ENCODE results near the gene LAMC3. TPM values are rescaled to one million over a fixed set of nuclear protein-coding genes. Genes with fewer than 3 reads are reported as not detected.

Gene LAMC3
- total and polyA plus RNA-seq, 3 donors from 2014 or later, result 35.9 to 136 (median 86.3) TPM

- intact Hi-C loops (cut with DNase I; ENCODE audit: low total_unique reads), result no loop called here
- no peaks in the 10 kb centered on the region for H3K27me3 ChIP-seq
- TF ChIP-seq CTCF (IDR thresholded peaks at IDR 0.05), result no peak
- no peak for TF ChIP-seq POLR2A (IDR thresholded peaks at IDR 0.05)
- H3K36me3 ChIP-seq (ENCODE audit: low read depth, missing control alignments), result no peaks in the 10 kb centered on the region
- no peak overlapping the region for H3K4me3 ChIP-seq
- no peaks in the 10 kb centered on the region for H3K9me3 ChIP-seq
- no peak for DNase-seq
- H3K4me1 ChIP-seq, result peaks cover 14% of the 10 kb centered on the region
- 63 to 74% methylated on average over 6 of the region's 6 CpGs for WGBS, 2 donors
- H3K27ac ChIP-seq, result no peak overlapping the region
These were observed 83.1 kb downstream of the LAMC3 start for GRCh38 chr9:131092030-131092429.

- no peaks in the 10 kb centered on the region for H3K36me3 ChIP-seq (ENCODE audit: low read depth, missing control alignments)
- no peaks in the 10 kb centered on the region for H3K9me3 ChIP-seq
- DNase-seq, result no peak
- no peaks in the 10 kb centered on the region for H3K27me3 ChIP-seq
- no peak overlapping the region for H3K4me3 ChIP-seq
- TF ChIP-seq POLR2A (IDR thresholded peaks at IDR 0.05), result no peak
- TF ChIP-seq CTCF (IDR thresholded peaks at IDR 0.05), result no peak
- peaks cover 21% of the 10 kb centered on the region for H3K4me1 ChIP-seq
- 80 to 84% methylated on average over 21 to 22 of the region's 24 CpGs for WGBS, 2 donors
- intact Hi-C loops (cut with DNase I; ENCODE audit: low total_unique reads), result no loop called here
- peak overlapping the region in 1 of 2 donors; percentile 30 for H3K27ac ChIP-seq
These were observed 83.8 kb downstream of the LAMC3 start for GRCh38 chr9:131092548-131093440.

- Histone ChIP-seq H3K36me3 (ENCODE audit: low read depth, missing control alignments) (no peaks in the 10 kb centered on the region), H3K4me3 (no peak overlapping the region), H3K27ac (peak overlapping the region in 1 of 2 donors; percentile 30), H3K4me1 (peaks cover 33% of the 10 kb centered on the region), H3K9me3 (no peaks in the 10 kb centered on the region), H3K27me3 (no peaks in the 10 kb centered on the region)
- DNase-seq, result no peak
- whole genome bisulfite sequencing, 2 donors, result 77 to 87% methylated on average over 5 of the region's 5 CpGs
- TF ChIP-seq CTCF (IDR thresholded peaks at IDR 0.05), result no peak
- no peak for TF ChIP-seq POLR2A (IDR thresholded peaks at IDR 0.05)
- intact Hi-C loops (cut with DNase I; ENCODE audit: low total_unique reads), result no loop called here
These were observed 85.0 kb downstream of the LAMC3 start for GRCh38 chr9:131094015-131094414.

- Histone ChIP-seq H3K27ac (no peak overlapping the region), H3K4me3 (no peak overlapping the region), H3K9me3 (no peaks in the 10 kb centered on the region), H3K4me1 (peaks cover 39% of the 10 kb centered on the region), H3K36me3 (ENCODE audit: low read depth, missing control alignments) (no peaks in the 10 kb centered on the region), H3K27me3 (no peaks in the 10 kb centered on the region)
- peak; percentile 59 for DNase-seq
- intact Hi-C loops (cut with DNase I; ENCODE audit: low total_unique reads), result no loop called here
- TF ChIP-seq CTCF (IDR thresholded peaks at IDR 0.05) (no peak), POLR2A (IDR thresholded peaks at IDR 0.05) (no peak)
- WGBS, 2 donors, result 53 to 66% methylated on average over 11 to 12 of the region's 12 CpGs
These were observed 85.6 kb downstream of the LAMC3 start for GRCh38 chr9:131094622-131095021.

Data from testis (tissue), 3 donors.